NCI-H1694 (cell line): ENCODE data around the gene REL.
"Not testable (repeated sequence)": the region's sequence is repeated elsewhere in the genome, so short reads cannot be mapped to it uniquely, and the experiment has no call there.

ENCODE experiments used
- DNase-seq: peaks from one replicate; lab custom pipeline; 2025; lab: John Stamatoyannopoulos, UW

REL gene

GRCh38 chr2:60881047-60881932, at the start of gene REL:
TSS of gene REL (plus strand) at chr2:60881574. CDS start at chr2:60881841, 267 bp downstream.
- peak; percentile 75 for DNase-seq

- no peak for DNase-seq
Measured at GRCh38 chr2:60831921-60832320, 49.5 kb upstream of the REL start.

- no peak for DNase-seq
Measured at GRCh38 chr2:60832621-60833020, 48.8 kb upstream of the REL start.

- no peak for DNase-seq
Measured at GRCh38 chr2:60834270-60834717, 47.1 kb upstream of the REL start.

GRCh38 chr2:60836491-60836890, 44.9 kb upstream of the REL start:
- no peak for DNase-seq

GRCh38 chr2:60837123-60837522, 44.3 kb upstream of the REL start:
- DNase-seq, result no peak

GRCh38 chr2:60838481-60838880, 42.9 kb upstream of the REL start:
- DNase-seq, result no peak

GRCh38 chr2:60839126-60839813, 42.1 kb upstream of the REL start:
- DNase-seq, result no peak

GRCh38 chr2:60840880-60841279, 40.5 kb upstream of the REL start:
- no peak for DNase-seq

GRCh38 chr2:60843006-60843405, 38.4 kb upstream of the REL start:
- DNase-seq, result no peak

- no peak for DNase-seq
Measured at GRCh38 chr2:60844105-60844504, 37.3 kb upstream of the REL start.

- no peak for DNase-seq
Measured at GRCh38 chr2:60847854-60848253, 33.5 kb upstream of the REL start.

- DNase-seq, result no peak
Measured at GRCh38 chr2:60849187-60849586, 32.2 kb upstream of the REL start.

GRCh38 chr2:60852282-60852860, 29.0 kb upstream of the REL start:
- DNase-seq, result no peak

GRCh38 chr2:60853531-60853930, 27.8 kb upstream of the REL start:
- no peak for DNase-seq

- no peak for DNase-seq
Measured at GRCh38 chr2:60855989-60856669, 25.2 kb upstream of the REL start.

GRCh38 chr2:60857056-60857455, 24.3 kb upstream of the REL start:
- no peak for DNase-seq

- no peak for DNase-seq
Measured at GRCh38 chr2:60858897-60859311, 22.5 kb upstream of the REL start.

GRCh38 chr2:60861736-60862135, 19.6 kb upstream of the REL start:
- no peak for DNase-seq

GRCh38 chr2:60862642-60863041, 18.7 kb upstream of the REL start:
- DNase-seq, result no peak

GRCh38 chr2:60865361-60865760, 16.0 kb upstream of the REL start:
- not testable (repeated sequence) for DNase-seq

- DNase-seq, result no peak
Measured at GRCh38 chr2:60867007-60867406, 14.4 kb upstream of the REL start.
